ENCODE measurements around the gene USP34. TPM values are rescaled to one million over a fixed set of nuclear protein-coding genes. Genes with fewer than 3 reads are reported as not detected.

The USP34 gene
- total RNA-seq, 2 experiments from 2014 or later: 109 to 111 TPM

- H3K9me3 Mint-ChIP-seq: no peaks in the 10 kb centered on the region
- no peak for ATAC-seq (ENCODE audit: low read depth)
- no peak for DNase-seq
- H3K4me3 Mint-ChIP-seq: no peak overlapping the region
- no peak overlapping the region for H3K27ac Mint-ChIP-seq
- POLR2A ChIA-PET: no interaction called here
- peaks cover 17% of the 10 kb centered on the region for H3K4me1 Mint-ChIP-seq
- H3K36me3 Mint-ChIP-seq: peaks cover 23% of the 10 kb centered on the region
- no peaks in the 10 kb centered on the region for H3K27me3 Mint-ChIP-seq
These were observed 142.1 kb downstream of the USP34 start for GRCh38 chr2:61328707-61329251.

DNA sequence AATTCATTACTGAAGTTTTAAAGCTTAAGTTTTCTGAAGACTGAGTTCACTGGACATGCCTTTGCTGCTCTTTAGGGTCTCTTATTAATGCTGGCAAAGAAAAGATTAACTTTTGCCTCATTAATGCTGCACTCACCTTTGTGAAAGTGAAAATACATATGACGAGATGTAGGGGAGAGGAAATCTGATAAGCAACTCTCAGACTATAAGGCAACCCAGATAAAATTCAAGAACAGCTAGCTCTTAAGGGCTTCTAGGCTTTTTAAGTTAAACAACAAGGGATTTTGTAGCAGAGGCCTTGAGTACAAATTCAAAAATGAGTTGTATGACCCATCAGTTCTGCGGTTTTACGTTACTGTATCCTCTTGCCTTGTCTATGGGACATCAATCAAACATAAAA lies 143.7 kb downstream of the USP34 start:
- Mint-ChIP-seq H3K36me3 (peaks cover 23% of the 10 kb centered on the region), H3K4me1 (peaks cover 17% of the 10 kb centered on the region), H3K27ac (peak overlapping the region; percentile 37), H3K4me3 (no peak overlapping the region), H3K27me3 (no peaks in the 10 kb centered on the region), H3K9me3 (no peaks in the 10 kb centered on the region)
- peak; percentile 60 for ATAC-seq (ENCODE audit: low read depth)
- POLR2A ChIA-PET: no interaction called here
- DNase-seq: no peak

DNA sequence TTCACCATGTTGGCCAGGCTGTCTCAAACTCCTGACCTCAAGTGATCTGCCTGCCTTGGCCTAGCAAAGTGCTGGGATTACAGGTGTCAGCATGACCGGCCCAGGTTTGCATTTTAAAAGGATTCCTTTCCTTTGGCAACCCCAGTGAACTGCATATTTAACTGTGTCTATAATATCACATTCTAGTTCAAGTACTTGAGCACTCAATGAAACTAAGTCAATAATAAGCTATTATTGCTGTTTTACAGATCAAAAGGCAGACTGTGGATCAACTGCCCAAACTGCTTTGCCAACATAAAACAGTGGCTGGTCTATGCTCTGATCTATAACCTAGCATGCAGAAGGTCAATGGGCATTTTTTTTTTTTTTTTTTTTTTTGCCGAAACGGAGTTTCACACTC lies 144.5 kb downstream of the USP34 start:
- Mint-ChIP-seq H3K4me3 (no peak overlapping the region), H3K27ac (no peak overlapping the region), H3K36me3 (peaks cover 25% of the 10 kb centered on the region), H3K27me3 (no peaks in the 10 kb centered on the region), H3K4me1 (peaks cover 17% of the 10 kb centered on the region), H3K9me3 (no peaks in the 10 kb centered on the region)
- ATAC-seq (ENCODE audit: low read depth): no peak
- no peak for DNase-seq
- POLR2A ChIA-PET: no interaction called here

DNA sequence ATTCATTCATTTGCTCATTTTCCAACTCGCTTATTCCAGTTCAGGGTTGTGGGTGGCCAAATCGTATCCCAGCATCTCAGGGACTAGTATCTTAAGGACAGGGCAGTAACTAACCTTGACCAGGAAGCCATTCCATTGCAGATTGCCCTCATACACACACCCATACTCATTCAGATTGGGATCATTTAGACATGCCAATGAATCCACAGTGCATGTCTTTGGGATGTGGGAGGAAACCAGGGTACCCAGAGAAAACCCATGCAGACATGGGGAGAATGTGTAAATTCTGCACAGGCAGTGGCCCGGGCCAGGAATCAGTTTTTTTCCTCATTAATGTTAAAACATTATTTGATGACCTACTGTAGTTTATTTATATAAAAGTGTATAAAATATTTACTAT lies 150.7 kb downstream of the USP34 start:
- Mint-ChIP-seq H3K4me1 (peaks cover 2% of the 10 kb centered on the region), H3K27ac (no peak overlapping the region), H3K4me3 (no peak overlapping the region), H3K27me3 (no peaks in the 10 kb centered on the region), H3K36me3 (peaks cover 13% of the 10 kb centered on the region), H3K9me3 (no peaks in the 10 kb centered on the region)
- DNase-seq (no peak), ATAC-seq (ENCODE audit: low read depth) (no peak)
- POLR2A ChIA-PET: interaction anchor here (0.6 kb wide), 1 partner anchor 155 kb away, joined by 3 read pairs; no protein-coding TSS in a partner anchor

- POLR2A ChIA-PET: no interaction called here
- Mint-ChIP-seq H3K36me3 (peaks cover 12% of the 10 kb centered on the region), H3K27ac (no peak overlapping the region), H3K4me3 (no peak overlapping the region), H3K27me3 (no peaks in the 10 kb centered on the region), H3K4me1 (peaks cover 2% of the 10 kb centered on the region), H3K9me3 (no peaks in the 10 kb centered on the region)
- DNase-seq: no peak
- ATAC-seq (ENCODE audit: low read depth): no peak
These were observed 152.3 kb downstream of the USP34 start for GRCh38 chr2:61318553-61318952.

DNA sequence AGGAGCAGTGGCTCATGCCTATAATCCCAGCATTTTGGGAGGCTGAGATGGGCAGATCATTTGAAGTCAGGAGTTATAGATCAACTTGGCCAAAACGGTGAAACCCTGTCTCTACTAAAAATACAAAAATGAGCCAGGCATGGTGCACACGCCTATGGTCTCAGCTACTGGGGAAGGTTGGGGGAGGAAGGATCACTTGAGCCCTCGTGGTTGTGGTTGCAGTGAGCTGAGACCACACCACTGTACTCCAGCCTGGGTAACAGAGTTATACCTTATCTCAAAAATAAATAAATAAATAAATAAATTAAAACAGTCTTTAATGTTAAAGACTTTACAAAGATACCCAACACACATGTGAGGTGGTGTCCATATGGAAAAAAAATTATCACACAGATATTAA lies 174.9 kb downstream of the USP34 start:
- Mint-ChIP-seq H3K27ac (no peak overlapping the region), H3K4me3 (no peak overlapping the region), H3K36me3 (peaks cover 40% of the 10 kb centered on the region), H3K9me3 (no peaks in the 10 kb centered on the region), H3K27me3 (no peaks in the 10 kb centered on the region), H3K4me1 (peaks cover 9% of the 10 kb centered on the region)
- no peak for ATAC-seq (ENCODE audit: low read depth)
- POLR2A ChIA-PET: no interaction called here
- DNase-seq: no peak

DNA sequence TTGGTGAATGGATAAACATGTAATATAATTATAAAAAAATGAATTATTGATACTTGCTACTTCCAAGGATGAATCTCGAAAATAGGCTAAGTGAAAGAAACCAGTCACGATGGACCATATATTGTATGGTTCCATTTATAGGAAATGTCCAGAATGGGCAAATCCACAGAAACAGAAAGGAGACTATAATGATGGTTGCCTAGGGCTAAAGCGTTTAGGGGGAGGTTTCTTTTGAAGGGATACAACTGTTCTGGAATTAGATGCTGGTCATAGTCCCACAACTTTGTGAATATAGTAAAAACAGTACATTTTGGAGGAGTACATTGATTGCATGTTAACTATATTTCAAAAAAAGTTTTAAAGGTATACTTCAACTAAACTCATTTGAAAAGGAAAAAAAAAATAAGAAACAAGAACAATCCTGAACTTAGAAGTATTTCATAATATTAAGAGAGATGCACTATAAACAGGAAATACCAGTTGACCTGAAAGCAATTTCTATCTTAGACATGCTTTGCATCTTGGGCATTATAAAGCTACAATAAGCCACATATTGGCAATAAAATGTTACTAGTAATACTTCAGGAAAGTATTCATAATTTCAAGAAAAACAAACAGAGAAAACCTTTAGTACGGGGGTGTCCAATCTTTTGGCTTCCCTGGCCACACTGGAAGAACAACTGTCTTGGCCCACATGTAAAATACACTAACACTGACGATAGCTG lies 178.9 kb downstream of the USP34 start:
- no peak for ATAC-seq (ENCODE audit: low read depth)
- DNase-seq: no peak
- no peaks in the 10 kb centered on the region for H3K27me3 Mint-ChIP-seq
- peaks cover 13% of the 10 kb centered on the region for H3K4me1 Mint-ChIP-seq
- peaks cover 34% of the 10 kb centered on the region for H3K36me3 Mint-ChIP-seq
- H3K27ac Mint-ChIP-seq: no peak overlapping the region
- no peaks in the 10 kb centered on the region for H3K9me3 Mint-ChIP-seq
- H3K4me3 Mint-ChIP-seq: no peak overlapping the region
- POLR2A ChIA-PET: no interaction called here

GRCh38 chr2:61288070-61288841 lies 182.6 kb downstream of the USP34 start:
- no peak overlapping the region for H3K27ac Mint-ChIP-seq
- no peaks in the 10 kb centered on the region for H3K27me3 Mint-ChIP-seq
- POLR2A ChIA-PET: interaction anchor here (0.5 kb wide), 1 partner anchor 21 kb away, joined by 3 read pairs; no protein-coding TSS in a partner anchor
- ATAC-seq (ENCODE audit: low read depth) (no peak), DNase-seq (no peak)
- no peaks in the 10 kb centered on the region for H3K9me3 Mint-ChIP-seq
- H3K4me3 Mint-ChIP-seq: no peak overlapping the region
- peaks cover 25% of the 10 kb centered on the region for H3K36me3 Mint-ChIP-seq
- H3K4me1 Mint-ChIP-seq: peaks cover 10% of the 10 kb centered on the region

- DNase-seq: no peak
- Mint-ChIP-seq H3K27ac (no peak overlapping the region), H3K36me3 (peaks cover 24% of the 10 kb centered on the region), H3K4me3 (no peak overlapping the region), H3K9me3 (no peaks in the 10 kb centered on the region), H3K4me1 (peaks cover 8% of the 10 kb centered on the region), H3K27me3 (no peaks in the 10 kb centered on the region)
- no peak for ATAC-seq (ENCODE audit: low read depth)
- POLR2A ChIA-PET: no interaction called here
These were observed 183.6 kb downstream of the USP34 start for GRCh38 chr2:61287254-61287653.

DNA sequence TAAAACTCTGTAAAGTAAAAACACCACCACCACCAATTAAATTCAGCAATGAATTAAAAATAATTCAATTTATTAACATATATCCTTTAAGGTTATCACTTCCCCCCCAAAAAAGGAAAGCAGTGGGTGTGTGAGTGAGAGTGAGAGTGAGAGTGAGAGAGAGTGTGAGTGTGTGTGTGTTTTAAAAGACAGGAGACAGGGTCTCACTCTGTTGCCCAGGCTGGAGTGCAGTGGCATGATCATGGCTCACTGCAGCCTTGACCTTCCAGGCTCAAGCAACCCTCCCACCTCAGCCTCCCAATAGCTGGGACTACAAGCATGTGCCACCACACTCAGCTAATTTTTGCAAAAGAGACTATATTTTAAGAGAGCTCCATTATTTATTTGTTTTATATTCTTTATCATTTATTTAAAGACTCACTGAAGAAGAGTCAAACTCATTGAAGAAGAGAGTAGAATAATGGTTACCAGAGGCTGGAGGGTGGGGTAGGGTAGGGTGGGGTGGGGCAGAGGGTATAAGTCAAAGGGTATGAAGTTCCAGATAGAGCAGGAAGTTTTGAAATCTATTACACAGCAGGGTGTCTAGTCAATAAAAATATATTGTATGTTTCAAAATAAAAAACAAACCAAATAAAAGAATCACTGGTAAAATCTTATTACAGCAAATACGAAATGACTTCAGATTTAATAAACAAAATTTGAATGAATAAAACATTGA lies 187.3 kb downstream of the USP34 start:
- DNase-seq (no peak), ATAC-seq (ENCODE audit: low read depth) (no peak)
- Mint-ChIP-seq H3K4me1 (no peaks in the 10 kb centered on the region), H3K27ac (no peak overlapping the region), H3K27me3 (no peaks in the 10 kb centered on the region), H3K4me3 (no peak overlapping the region), H3K36me3 (peaks cover 14% of the 10 kb centered on the region), H3K9me3 (no peaks in the 10 kb centered on the region)
- POLR2A ChIA-PET: no interaction called here

DNA sequence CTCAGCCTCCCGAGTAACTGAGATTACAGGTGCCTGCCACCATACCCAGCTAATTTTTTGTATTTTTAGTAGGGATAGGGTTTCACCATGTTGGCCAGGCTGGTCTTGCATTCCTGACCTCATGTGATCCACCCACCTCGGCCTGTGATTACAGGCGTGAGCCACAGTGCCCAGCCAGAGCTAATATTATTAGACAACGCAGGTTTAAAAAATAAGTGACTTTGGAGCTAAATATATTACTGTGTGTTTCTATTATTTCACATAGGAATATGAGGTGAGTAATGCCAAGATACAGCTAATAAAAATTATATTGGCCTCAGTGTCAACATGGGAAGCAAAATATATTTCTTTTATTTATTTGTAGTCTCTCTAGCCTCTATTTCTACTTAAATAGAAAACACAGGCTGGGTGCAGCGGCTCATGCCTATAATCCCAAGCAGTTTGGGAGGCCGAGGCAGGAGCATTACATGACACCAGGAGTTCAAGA lies 188.7 kb downstream of the USP34 start:
- POLR2A ChIA-PET: no interaction called here
- Mint-ChIP-seq H3K27ac (no peak overlapping the region), H3K9me3 (no peaks in the 10 kb centered on the region), H3K4me3 (no peak overlapping the region), H3K27me3 (no peaks in the 10 kb centered on the region), H3K36me3 (peaks cover 25% of the 10 kb centered on the region), H3K4me1 (no peaks in the 10 kb centered on the region)
- ATAC-seq (ENCODE audit: low read depth) (no peak), DNase-seq (no peak)

GRCh38 chr2:61281321-61281720 lies 189.6 kb downstream of the USP34 start:
- H3K27ac Mint-ChIP-seq: no peak overlapping the region
- H3K4me1 Mint-ChIP-seq: peaks cover 2% of the 10 kb centered on the region
- H3K27me3 Mint-ChIP-seq: no peaks in the 10 kb centered on the region
- peaks cover 28% of the 10 kb centered on the region for H3K36me3 Mint-ChIP-seq
- DNase-seq: no peak
- POLR2A ChIA-PET: no interaction called here
- no peaks in the 10 kb centered on the region for H3K9me3 Mint-ChIP-seq
- H3K4me3 Mint-ChIP-seq: no peak overlapping the region
- ATAC-seq (ENCODE audit: low read depth): no peak

DNA sequence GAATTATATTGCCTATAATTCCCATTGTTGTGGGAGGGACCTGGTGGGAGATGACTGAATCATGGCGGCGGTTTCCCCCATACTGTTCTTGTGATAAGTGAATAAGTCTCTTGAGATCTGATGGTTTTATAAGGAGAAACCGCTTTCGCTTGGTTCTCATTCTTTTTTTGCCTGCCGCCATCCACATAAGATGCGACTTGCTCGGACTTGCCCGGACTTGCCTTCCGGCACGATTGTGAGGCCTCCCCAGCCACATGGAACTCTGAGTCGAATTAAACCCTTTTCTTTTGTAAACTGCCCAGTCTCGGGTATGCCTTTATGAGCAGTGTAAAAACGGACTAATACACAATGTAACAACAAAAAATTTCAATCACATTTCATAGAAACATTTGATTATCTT lies 193.1 kb downstream of the USP34 start:
- POLR2A ChIA-PET: no interaction called here
- Mint-ChIP-seq H3K4me1 (peaks cover 2% of the 10 kb centered on the region), H3K27ac (no peak overlapping the region), H3K4me3 (no peak overlapping the region), H3K36me3 (peaks cover 24% of the 10 kb centered on the region), H3K27me3 (no peaks in the 10 kb centered on the region), H3K9me3 (no peaks in the 10 kb centered on the region)
- ATAC-seq (ENCODE audit: low read depth) (no peak), DNase-seq (no peak)
